ENCODE results near the gene AK5. TPM values are rescaled to one million over a fixed set of nuclear protein-coding genes. Genes with fewer than 3 reads are reported as not detected.

AK5 gene
- total and polyA plus RNA-seq, 9 donors = 0.45 to 3.5 (median 0.82) TPM; not detected in 2

DNA sequence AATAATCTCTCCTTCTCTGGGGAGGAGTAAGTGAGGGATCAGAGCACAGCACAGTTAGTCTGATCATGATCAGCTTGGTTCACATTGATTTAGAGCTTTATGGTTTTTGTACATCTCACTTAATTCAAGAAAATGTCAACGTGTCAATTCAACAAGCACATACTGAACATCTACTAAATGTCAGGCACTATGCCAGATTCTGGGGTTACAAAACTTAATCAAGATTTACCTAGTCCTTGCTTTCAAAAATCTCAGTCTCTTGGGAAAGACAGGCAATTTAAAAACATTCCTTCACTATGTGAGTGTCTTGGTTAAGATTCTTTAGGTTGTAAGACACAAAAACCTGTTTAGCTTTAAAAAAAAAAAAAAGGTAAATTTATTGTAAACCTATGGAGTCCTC lies 181.4 kb downstream of the AK5 start:
- no peak overlapping the region for H3K4me3 ChIP-seq
- H3K9me3 ChIP-seq = no peaks in the 10 kb centered on the region
- DNase-seq = no peak
- TF ChIP-seq POLR2A (IDR thresholded peaks at IDR 0.05) (no peak), EP300 (IDR thresholded peaks at IDR 0.05) (no peak)
- TF ChIP-seq, protein P1, sequence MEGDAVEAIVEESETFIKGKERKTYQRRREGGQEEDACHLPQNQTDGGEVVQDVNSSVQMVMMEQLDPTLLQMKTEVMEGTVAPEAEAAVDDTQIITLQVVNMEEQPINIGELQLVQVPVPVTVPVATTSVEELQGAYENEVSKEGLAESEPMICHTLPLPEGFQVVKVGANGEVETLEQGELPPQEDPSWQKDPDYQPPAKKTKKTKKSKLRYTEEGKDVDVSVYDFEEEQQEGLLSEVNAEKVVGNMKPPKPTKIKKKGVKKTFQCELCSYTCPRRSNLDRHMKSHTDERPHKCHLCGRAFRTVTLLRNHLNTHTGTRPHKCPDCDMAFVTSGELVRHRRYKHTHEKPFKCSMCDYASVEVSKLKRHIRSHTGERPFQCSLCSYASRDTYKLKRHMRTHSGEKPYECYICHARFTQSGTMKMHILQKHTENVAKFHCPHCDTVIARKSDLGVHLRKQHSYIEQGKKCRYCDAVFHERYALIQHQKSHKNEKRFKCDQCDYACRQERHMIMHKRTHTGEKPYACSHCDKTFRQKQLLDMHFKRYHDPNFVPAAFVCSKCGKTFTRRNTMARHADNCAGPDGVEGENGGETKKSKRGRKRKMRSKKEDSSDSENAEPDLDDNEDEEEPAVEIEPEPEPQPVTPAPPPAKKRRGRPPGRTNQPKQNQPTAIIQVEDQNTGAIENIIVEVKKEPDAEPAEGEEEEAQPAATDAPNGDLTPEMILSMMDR (IDR thresholded peaks at IDR 0.05) = no peak
- 68 to 87% (median 80%) methylated on average over 1 of the region's 1 CpG for WGBS, 3 donors
- no peaks in the 10 kb centered on the region for H3K36me3 ChIP-seq
- no peaks in the 10 kb centered on the region for H3K4me1 ChIP-seq (ENCODE audit: insufficient read depth)
- no peak overlapping the region for H3K27ac ChIP-seq
- no peaks in the 10 kb centered on the region for H3K27me3 ChIP-seq
- intact Hi-C loops (cut with DNase I) = no loop called here

DNA sequence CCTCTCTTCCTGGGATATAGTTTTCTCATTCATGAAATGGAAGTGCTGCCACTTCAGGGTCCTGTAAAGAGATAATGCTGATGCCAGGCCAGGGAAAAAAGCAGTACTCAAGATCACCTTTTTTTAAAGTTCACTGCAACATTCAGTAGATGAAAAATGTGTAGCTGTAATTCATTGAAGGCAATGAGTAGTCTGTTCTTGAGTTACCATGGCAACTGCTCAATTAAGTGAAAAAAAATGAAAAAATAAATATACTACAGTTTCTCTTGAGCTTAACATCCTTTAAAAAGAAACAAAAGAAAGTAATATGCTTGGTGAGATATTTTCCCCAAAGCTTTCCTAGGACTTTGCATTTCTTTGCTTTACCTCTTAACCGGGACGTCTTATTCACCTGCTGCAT lies 183.3 kb downstream of the AK5 start:
- Histone ChIP-seq H3K27me3 (no peaks in the 10 kb centered on the region), H3K27ac (no peak overlapping the region), H3K4me1 (ENCODE audit: insufficient read depth) (no peaks in the 10 kb centered on the region), H3K9me3 (no peaks in the 10 kb centered on the region), H3K4me3 (no peak overlapping the region), H3K36me3 (no peaks in the 10 kb centered on the region)
- no peak for DNase-seq
- WGBS, 3 donors = 87 to 92% (median 89%) methylated on average over 2 of the region's 2 CpGs
- TF ChIP-seq POLR2A (IDR thresholded peaks at IDR 0.05) (no peak), EP300 (IDR thresholded peaks at IDR 0.05) (no peak)
- TF ChIP-seq, protein P1 (IDR thresholded peaks at IDR 0.05) = no peak
- intact Hi-C loops (cut with DNase I) = no loop called here

DNA sequence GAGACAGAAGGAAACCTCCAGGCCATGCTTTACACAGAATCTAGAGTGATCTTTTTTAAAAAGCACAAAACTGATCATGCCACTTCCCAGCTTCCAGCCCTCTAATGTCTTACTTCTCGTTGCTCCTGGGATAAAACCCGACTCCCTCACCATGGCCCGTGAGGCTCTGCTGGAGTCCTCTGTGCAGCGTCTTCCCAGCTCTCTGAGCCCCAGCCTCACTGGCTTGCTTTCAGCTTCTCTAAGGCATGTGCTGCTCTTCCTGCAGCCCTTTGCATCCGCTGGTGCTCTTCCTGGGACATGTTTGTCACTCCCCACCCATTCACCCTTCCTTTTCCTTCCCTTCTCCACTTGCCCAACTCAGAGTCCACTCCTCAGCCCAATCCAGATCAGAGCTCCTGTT lies 184.1 kb downstream of the AK5 start:
- TF ChIP-seq, protein P1 (IDR thresholded peaks at IDR 0.05) = no peak
- TF ChIP-seq EP300 (IDR thresholded peaks at IDR 0.05) (no peak), POLR2A (IDR thresholded peaks at IDR 0.05) (no peak)
- no peak for DNase-seq
- Histone ChIP-seq H3K4me1 (ENCODE audit: insufficient read depth) (no peaks in the 10 kb centered on the region), H3K27ac (no peak overlapping the region), H3K9me3 (no peaks in the 10 kb centered on the region), H3K4me3 (no peak overlapping the region), H3K36me3 (no peaks in the 10 kb centered on the region), H3K27me3 (no peaks in the 10 kb centered on the region)
- intact Hi-C loops (cut with DNase I) = no loop called here
- 83 to 88% (median 87%) methylated on average over 5 of the region's 5 CpGs for WGBS, 3 donors

DNA sequence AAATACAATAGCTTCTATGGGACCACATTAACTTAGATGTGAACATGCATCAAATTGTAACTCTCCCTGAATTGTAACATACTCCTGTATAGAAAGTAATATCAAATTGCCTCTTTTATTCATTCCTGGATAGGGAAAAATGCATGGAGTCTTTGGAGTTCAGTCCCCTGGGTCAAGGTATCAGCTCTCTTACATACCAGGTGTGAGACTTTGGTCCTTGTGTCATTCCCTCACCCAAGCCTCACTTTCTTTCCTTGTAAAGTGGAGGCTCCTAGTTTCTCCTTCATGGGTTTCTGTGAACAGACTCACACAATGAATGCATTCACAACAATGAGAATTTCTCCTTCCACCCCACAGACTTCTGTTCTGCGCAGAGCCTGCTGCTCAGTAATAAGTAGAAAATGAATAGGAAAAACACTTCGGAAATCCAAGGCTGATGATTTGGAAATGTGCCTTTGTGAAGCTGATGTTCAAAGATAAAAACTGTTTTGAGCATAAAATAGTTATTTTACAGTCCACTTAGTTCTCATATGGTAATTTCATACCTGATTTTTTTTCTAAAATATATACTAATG lies 185.3 kb downstream of the AK5 start:
- intact Hi-C loops (cut with DNase I) = no loop called here
- 74 to 89% (median 76%) methylated on average over 2 of the region's 2 CpGs for WGBS, 3 donors

More for the DNA sequence above, 185.3 kb downstream of the AK5 start:
- TF ChIP-seq, protein P1 (IDR thresholded peaks at IDR 0.05) = no peak
- TF ChIP-seq POLR2A (IDR thresholded peaks at IDR 0.05) (no peak), EP300 (IDR thresholded peaks at IDR 0.05) (no peak)
- H3K36me3 ChIP-seq = no peaks in the 10 kb centered on the region
- H3K4me3 ChIP-seq = no peak overlapping the region
- no peaks in the 10 kb centered on the region for H3K27me3 ChIP-seq
- H3K4me1 ChIP-seq (ENCODE audit: insufficient read depth) = no peaks in the 10 kb centered on the region
- no peak overlapping the region for H3K27ac ChIP-seq
- no peaks in the 10 kb centered on the region for H3K9me3 ChIP-seq
- DNase-seq = no peak

Measured in ovary (tissue), 9 donors.